Endothelial cell of umbilical vein (primary cell): ENCODE measurements around the gene PRDM16. TPM values are rescaled to one million over a fixed set of nuclear protein-coding genes. Genes with fewer than 3 reads are reported as not detected.

Experiments
- BruUV-seq: library from RNA; stranded (reverse); fragments of 400-500 nt; replicated peaks from 2 replicates; lab custom pipeline; 2021; lab: Mats Ljungman, UMichigan
- CTCF ChIA-PET: fragments of 300-600, 350-600 bp; sonication (Branson Sonifier 250); formaldehyde crosslinking; loops from one replicate; lab custom pipeline; 2021; ENCODE audit warnings: antibody characterized with exemption, inconsistent platforms; lab: Charles Lee
- POLR2A ChIA-PET: fragments of 300-600, 350-600 bp; sonication (Branson Sonifier 250); formaldehyde crosslinking; loops from one replicate; lab custom pipeline; 2021; ENCODE audit warnings: antibody characterized with exemption, inconsistent platforms; lab: Charles Lee
- DNase-seq: peaks from one replicate; pipeline ENCODE4 v3.0.0-alpha.2; 2011; ENCODE audit warnings: low read depth, low spot score
- FAIRE-seq: peaks from 2 replicates; lab custom pipeline; 2011; peaks lifted over from hg19 to GRCh38; lab: Jason Lieb, UNC
- H2AFZ ChIP-seq: 2 replicates; pipeline ENCODE4 v1.6.0; 2012; ENCODE audit warnings: low read depth, low read length, control low read depth, inconsistent platforms
- H3K27ac ChIP-seq: 2 replicates; pipeline ENCODE4 v1.5.1; 2011; ENCODE audit warnings: low read depth, mild to moderate bottlenecking, control low read depth, low read length, moderate library complexity; ENCODE audit not compliant: insufficient read depth
- H3K27me3 ChIP-seq, 2 experiments: 2 replicates each; pipeline versions ENCODE4 v1.6.0 to v1.6.1; 2011; ENCODE audit warnings: low read length in 2 of 2, mixed read lengths in 1 of 2; ENCODE audit not compliant: control insufficient read depth in 2 of 2, insufficient read depth in 2 of 2
- H3K36me3 ChIP-seq, 2 experiments: 2 replicates in 1 of 2; 3 replicates in 1 of 2; pipeline ENCODE4 v1.5.1; 2011; ENCODE audit warnings: low read length in 2 of 2, mild to moderate bottlenecking in 1 of 2, moderate library complexity in 1 of 2; ENCODE audit not compliant: control insufficient read depth in 2 of 2, insufficient read depth in 2 of 2; ENCODE audit errors: extremely low read depth in 1 of 2
- H3K4me1 ChIP-seq: 3 replicates; pipeline ENCODE4 v1.5.1; 2011; ENCODE audit warnings: mild to moderate bottlenecking, low read length; ENCODE audit not compliant: control insufficient read depth, insufficient read depth; ENCODE audit errors: extremely low read depth
- H3K4me2 ChIP-seq: 2 replicates; pipeline ENCODE4 v1.6.1; 2011; ENCODE audit warnings: low read length, control low read depth, mixed read lengths; ENCODE audit not compliant: insufficient read depth
- H3K4me3 ChIP-seq, 3 experiments: fragments of 200-600 bp in 1 of 3; sonication (generic), shearing (Covaris generic) in 1 of 3; replicated peaks in 1 of 3; 2 replicates each; pipeline ENCODE4 v1.5.1; 2011 to 2016; ENCODE audit warnings: control low read depth in 3 of 3, low read length in 3 of 3, mild to moderate bottlenecking in 2 of 3, inconsistent platforms in 1 of 3, low read depth in 1 of 3, moderate library complexity in 1 of 3; ENCODE audit not compliant: insufficient read depth in 1 of 3
- H3K79me2 ChIP-seq: 2 replicates; pipeline ENCODE4 v1.6.0; 2012; ENCODE audit warnings: low read length, inconsistent platforms; ENCODE audit not compliant: control insufficient read depth, insufficient read depth
- H3K9ac ChIP-seq: replicated peaks from 2 replicates; pipeline ENCODE3; 2011; ENCODE audit warnings: low read length, control low read depth; ENCODE audit not compliant: insufficient read depth; ENCODE audit errors: extremely low read depth
- H3K9me1 ChIP-seq: replicated peaks from 3 replicates; pipeline ENCODE4 v1.6.0; 2011; ENCODE audit warnings: mild to moderate bottlenecking, low read length; ENCODE audit not compliant: control insufficient read depth, insufficient read depth; ENCODE audit errors: extremely low read depth
- H3K9me3 ChIP-seq: replicated peaks from 2 replicates; pipeline ENCODE4 v1.5.1; 2012; ENCODE audit warnings: low read length, inconsistent platforms; ENCODE audit not compliant: control insufficient read depth, insufficient read depth
- H4K20me1 ChIP-seq: replicated peaks from 2 replicates; pipeline ENCODE3; 2011; ENCODE audit warnings: mild to moderate bottlenecking, low read length; ENCODE audit not compliant: control insufficient read depth, insufficient read depth; ENCODE audit errors: extremely low read depth
- EZH2 ChIP-seq: IDR thresholded peaks from 2 replicates; pipeline ENCODE4 v1.6.1; 2012; ENCODE audit warnings: borderline replicate concordance, low read depth, mild to moderate bottlenecking, moderate library complexity, low read length, inconsistent platforms; ENCODE audit not compliant: severe bottlenecking
- FOS ChIP-seq: IDR thresholded peaks from 2 replicates; pipeline ENCODE4 v1.6.1; 2011; ENCODE audit warnings: mild to moderate bottlenecking, low read length, moderate library complexity, borderline replicate concordance; ENCODE audit not compliant: insufficient read depth
- GATA2 ChIP-seq: IDR thresholded peaks from 2 replicates; pipeline ENCODE4 v1.7.0; 2011; ENCODE audit warnings: low read depth, mild to moderate bottlenecking, moderate library complexity, mixed read lengths, low read length; ENCODE audit not compliant: insufficient read length, insufficient read depth
- JUN ChIP-seq: IDR thresholded peaks from 2 replicates; pipeline ENCODE4 v1.6.1; 2011; ENCODE audit warnings: borderline replicate concordance, low read depth; ENCODE audit not compliant: insufficient read length, insufficient read depth
- MYC ChIP-seq: IDR thresholded peaks from one replicate; pipeline ENCODE4 v1.6.1; 2011; ENCODE audit warnings: mild to moderate bottlenecking, low read depth, low read length
- POLR2A ChIP-seq: IDR thresholded peaks from 2 replicates; pipeline ENCODE4 v1.6.1; 2012; ENCODE audit warnings: low read depth, mild to moderate bottlenecking, control low read depth, low read length
- POLR2AphosphoS5 ChIP-seq: IDR thresholded peaks from 2 replicates; pipeline ENCODE4 v1.6.1; 2012; ENCODE audit warnings: low read depth, mild to moderate bottlenecking, control low read depth, low read length, moderate library complexity; ENCODE audit not compliant: insufficient read depth
- dilution Hi-C: fragments of 300-500 bp; cut with MboI; formaldehyde crosslinking; loops from one replicate; pipeline ENCODE4 v1.15.0; 2019; ENCODE audit warnings: low sequenced_read_pairs; ENCODE audit not compliant: extremely low pct_ligation_motif_present
- intact Hi-C: fragments of 100-400 bp; cut with micrococcal nuclease; formaldehyde crosslinking; loops from one replicate; pipeline ENCODE4 v1.10.0; 2022
- polyA plus RNA-seq, 4 experiments: library from polyadenylated mRNA; depleted of rRNA in 3 of 4; stranded (reverse) in 3 of 4; unstranded in 1 of 4; fragments of >200 nt; gene quantifications; 2 replicates each; pipeline versions ENCODE4 v1.2.1 to v1.2.3, GENCODE V29; 2011 to 2012; ENCODE audit warnings: missing spikeins in 1 of 4
- total RNA-seq: library from RNA; stranded (reverse); gene quantifications from 2 replicates; pipeline ENCODE4 v1.2.3, GENCODE V29; 2021
- TF ChIP-seq, protein P1 (sequence below), 2 donors: IDR thresholded peaks; 1 replicate in 1 of 2; 2 replicates in 1 of 2; pipeline ENCODE4 v1.5.1; 2011; ENCODE audit warnings: low read length in 2 of 2, mild to moderate bottlenecking in 2 of 2, moderate library complexity in 2 of 2, control low read depth in 1 of 2, inconsistent platforms in 1 of 2, low read depth in 1 of 2; ENCODE audit not compliant: insufficient read depth in 1 of 2; ENCODE audit errors: extremely low read depth in 1 of 2
- TF ChIP-seq, protein P2 (sequence below): IDR thresholded peaks from 2 replicates; pipeline ENCODE4 v1.6.1; 2011; ENCODE audit not compliant: insufficient read depth, insufficient read length

PRDM16 gene
- total and polyA plus RNA-seq, 2 donors (not counting 3 experiments of a cell fraction or from before 2014, with no cell fraction given) = not detected

GRCh38 chr1:3186526-3186921 is 117.5 kb downstream of the PRDM16 start:
- no TSS peak for BruUV-seq
- H4K20me1 ChIP-seq = no peaks in the 10 kb centered on the region
- H3K27me3 ChIP-seq = no peaks in the 10 kb centered on the region
- ChIA-PET POLR2A (no interaction called here), CTCF (no interaction called here)
- no peak overlapping the region for H2AFZ ChIP-seq
- no peak overlapping the region for H3K27ac ChIP-seq
- intact Hi-C loops (no loop called here), dilution Hi-C loops (no loop called here)
- no peak overlapping the region for H3K4me2 ChIP-seq
- no peaks in the 10 kb centered on the region for H3K4me1 ChIP-seq
- H3K79me2 ChIP-seq = no peaks in the 10 kb centered on the region
- no peak overlapping the region for H3K9ac ChIP-seq
- no peak for FAIRE-seq
- no peaks in the 10 kb centered on the region for H3K9me1 ChIP-seq
- H3K36me3 ChIP-seq = no peaks in the 10 kb centered on the region
- DNase-seq = no peak
- H3K9me3 ChIP-seq = no peaks in the 10 kb centered on the region
- TF ChIP-seq GATA2 = no peak
- TF ChIP-seq, protein P1, sequence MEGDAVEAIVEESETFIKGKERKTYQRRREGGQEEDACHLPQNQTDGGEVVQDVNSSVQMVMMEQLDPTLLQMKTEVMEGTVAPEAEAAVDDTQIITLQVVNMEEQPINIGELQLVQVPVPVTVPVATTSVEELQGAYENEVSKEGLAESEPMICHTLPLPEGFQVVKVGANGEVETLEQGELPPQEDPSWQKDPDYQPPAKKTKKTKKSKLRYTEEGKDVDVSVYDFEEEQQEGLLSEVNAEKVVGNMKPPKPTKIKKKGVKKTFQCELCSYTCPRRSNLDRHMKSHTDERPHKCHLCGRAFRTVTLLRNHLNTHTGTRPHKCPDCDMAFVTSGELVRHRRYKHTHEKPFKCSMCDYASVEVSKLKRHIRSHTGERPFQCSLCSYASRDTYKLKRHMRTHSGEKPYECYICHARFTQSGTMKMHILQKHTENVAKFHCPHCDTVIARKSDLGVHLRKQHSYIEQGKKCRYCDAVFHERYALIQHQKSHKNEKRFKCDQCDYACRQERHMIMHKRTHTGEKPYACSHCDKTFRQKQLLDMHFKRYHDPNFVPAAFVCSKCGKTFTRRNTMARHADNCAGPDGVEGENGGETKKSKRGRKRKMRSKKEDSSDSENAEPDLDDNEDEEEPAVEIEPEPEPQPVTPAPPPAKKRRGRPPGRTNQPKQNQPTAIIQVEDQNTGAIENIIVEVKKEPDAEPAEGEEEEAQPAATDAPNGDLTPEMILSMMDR (IDR thresholded peaks at IDR 0.05; ENCODE audit: extremely low read depth in 1 of 2, insufficient read depth in 1 of 2, low read depth in 1 of 2, low read length in 2 of 2) = no peak
- TF ChIP-seq POLR2AphosphoS5 = no peak
- no peak for TF ChIP-seq POLR2A
- TF ChIP-seq MYC = no peak
- no peak for TF ChIP-seq JUN
- TF ChIP-seq FOS = no peak
- TF ChIP-seq EZH2 = no peak
- TF ChIP-seq, protein P2, sequence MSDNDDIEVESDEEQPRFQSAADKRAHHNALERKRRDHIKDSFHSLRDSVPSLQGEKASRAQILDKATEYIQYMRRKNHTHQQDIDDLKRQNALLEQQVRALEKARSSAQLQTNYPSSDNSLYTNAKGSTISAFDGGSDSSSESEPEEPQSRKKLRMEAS = no peak
- no peak overlapping the region for H3K4me3 ChIP-seq
